Measurements from ENCODE around the gene HSPBAP1. TPM values are rescaled to one million over a fixed set of nuclear protein-coding genes. Genes with fewer than 3 reads are reported as not detected.
"Not testable (repeated sequence)": the region's sequence is repeated elsewhere in the genome, so short reads cannot be mapped to it uniquely, and the experiment has no call there.

The HSPBAP1 gene
- total RNA-seq, 1 donor from 2014 or later, result 18.6 TPM

- no peak for DNase-seq
- Mint-ChIP-seq H3K36me3 (ENCODE audit: unreplicated experiment) (peaks cover 4% of the 10 kb centered on the region), H3K4me1 (ENCODE audit: low read depth, unreplicated experiment) (no peaks in the 10 kb centered on the region), H3K4me3 (ENCODE audit: unreplicated experiment) (no peak overlapping the region), H3K9me3 (ENCODE audit: unreplicated experiment) (no peaks in the 10 kb centered on the region), H3K27ac (ENCODE audit: unreplicated experiment) (no peak overlapping the region), H3K27me3 (ENCODE audit: unreplicated experiment) (no peaks in the 10 kb centered on the region)
- TF ChIP-seq, protein P1, sequence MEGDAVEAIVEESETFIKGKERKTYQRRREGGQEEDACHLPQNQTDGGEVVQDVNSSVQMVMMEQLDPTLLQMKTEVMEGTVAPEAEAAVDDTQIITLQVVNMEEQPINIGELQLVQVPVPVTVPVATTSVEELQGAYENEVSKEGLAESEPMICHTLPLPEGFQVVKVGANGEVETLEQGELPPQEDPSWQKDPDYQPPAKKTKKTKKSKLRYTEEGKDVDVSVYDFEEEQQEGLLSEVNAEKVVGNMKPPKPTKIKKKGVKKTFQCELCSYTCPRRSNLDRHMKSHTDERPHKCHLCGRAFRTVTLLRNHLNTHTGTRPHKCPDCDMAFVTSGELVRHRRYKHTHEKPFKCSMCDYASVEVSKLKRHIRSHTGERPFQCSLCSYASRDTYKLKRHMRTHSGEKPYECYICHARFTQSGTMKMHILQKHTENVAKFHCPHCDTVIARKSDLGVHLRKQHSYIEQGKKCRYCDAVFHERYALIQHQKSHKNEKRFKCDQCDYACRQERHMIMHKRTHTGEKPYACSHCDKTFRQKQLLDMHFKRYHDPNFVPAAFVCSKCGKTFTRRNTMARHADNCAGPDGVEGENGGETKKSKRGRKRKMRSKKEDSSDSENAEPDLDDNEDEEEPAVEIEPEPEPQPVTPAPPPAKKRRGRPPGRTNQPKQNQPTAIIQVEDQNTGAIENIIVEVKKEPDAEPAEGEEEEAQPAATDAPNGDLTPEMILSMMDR (IDR thresholded peaks at IDR 0.05; ENCODE audit: partially characterized antibody, unreplicated experiment), result no peak
Measured at GRCh38 chr3:122755491-122755890, 38.1 kb downstream of the HSPBAP1 start.

DNA sequence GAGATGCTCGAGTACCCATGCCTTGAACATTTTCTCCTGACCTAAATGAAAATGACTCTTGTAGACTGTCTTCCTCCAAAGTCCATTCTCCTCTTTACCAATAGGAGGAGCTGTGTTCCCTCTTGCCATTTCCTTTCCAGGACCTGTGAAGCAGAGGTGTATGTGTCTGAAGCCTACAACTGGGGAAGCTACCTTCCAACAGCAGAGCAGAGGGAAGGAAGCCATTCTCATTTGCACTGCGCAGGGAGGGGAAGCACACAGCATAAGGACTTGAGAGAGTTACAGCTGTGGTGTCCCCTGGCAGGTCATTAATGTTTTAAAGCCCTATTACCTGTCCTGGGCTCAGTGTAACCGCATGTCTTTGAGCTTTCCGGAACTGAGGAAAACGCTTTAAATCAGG, 38.7 kb downstream of the HSPBAP1 start:
- Mint-ChIP-seq H3K4me3 (ENCODE audit: unreplicated experiment) (no peak overlapping the region), H3K9me3 (ENCODE audit: unreplicated experiment) (no peaks in the 10 kb centered on the region), H3K27me3 (ENCODE audit: unreplicated experiment) (no peaks in the 10 kb centered on the region), H3K27ac (ENCODE audit: unreplicated experiment) (no peak overlapping the region), H3K36me3 (ENCODE audit: unreplicated experiment) (peaks cover 4% of the 10 kb centered on the region), H3K4me1 (ENCODE audit: low read depth, unreplicated experiment) (no peaks in the 10 kb centered on the region)
- DNase-seq, result no peak
- TF ChIP-seq, protein P1 (IDR thresholded peaks at IDR 0.05; ENCODE audit: partially characterized antibody, unreplicated experiment), result peak; percentile 73

DNA sequence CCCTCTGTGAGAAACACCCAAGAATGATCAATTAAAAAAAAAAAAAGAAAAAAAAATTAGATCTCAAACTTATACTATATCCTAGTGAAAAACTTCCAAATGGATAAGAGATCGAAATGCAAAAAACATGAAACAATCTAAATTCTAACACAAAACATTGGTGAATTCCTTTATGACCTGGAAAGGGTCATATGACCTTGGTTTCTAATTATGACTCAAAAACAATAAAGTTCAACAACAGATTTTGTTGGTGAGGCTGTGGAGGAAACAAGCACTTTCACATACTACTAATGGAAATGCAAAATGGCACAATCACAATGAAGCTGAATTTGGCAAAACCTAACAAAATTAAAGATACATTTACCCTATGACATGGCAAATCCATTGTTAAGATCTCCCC, 45.3 kb downstream of the HSPBAP1 start:
- Mint-ChIP-seq H3K27ac (ENCODE audit: unreplicated experiment) (no peak overlapping the region), H3K9me3 (ENCODE audit: unreplicated experiment) (no peaks in the 10 kb centered on the region), H3K27me3 (ENCODE audit: unreplicated experiment) (peaks cover 2% of the 10 kb centered on the region), H3K4me1 (ENCODE audit: low read depth, unreplicated experiment) (no peaks in the 10 kb centered on the region), H3K36me3 (ENCODE audit: unreplicated experiment) (peaks cover 14% of the 10 kb centered on the region), H3K4me3 (ENCODE audit: unreplicated experiment) (no peak overlapping the region)
- TF ChIP-seq, protein P1 (IDR thresholded peaks at IDR 0.05; ENCODE audit: partially characterized antibody, unreplicated experiment), result no peak
- DNase-seq, result no peak

GRCh38 chr3:122747295-122747694, 46.3 kb downstream of the HSPBAP1 start:
- not testable (repeated sequence) for H3K27ac Mint-ChIP-seq (ENCODE audit: unreplicated experiment); DNase-seq; H3K4me3 Mint-ChIP-seq (ENCODE audit: unreplicated experiment); H3K9me3 Mint-ChIP-seq (ENCODE audit: unreplicated experiment); H3K4me1 Mint-ChIP-seq (ENCODE audit: low read depth, unreplicated experiment); H3K27me3 Mint-ChIP-seq (ENCODE audit: unreplicated experiment)
- peaks cover 16% of the 10 kb centered on the region for H3K36me3 Mint-ChIP-seq (ENCODE audit: unreplicated experiment)

- Mint-ChIP-seq H3K9me3 (ENCODE audit: unreplicated experiment) (peaks cover 1% of the 10 kb centered on the region), H3K4me1 (ENCODE audit: low read depth, unreplicated experiment) (no peaks in the 10 kb centered on the region), H3K27me3 (ENCODE audit: unreplicated experiment) (peaks cover 2% of the 10 kb centered on the region), H3K36me3 (ENCODE audit: unreplicated experiment) (peaks cover 21% of the 10 kb centered on the region), H3K27ac (ENCODE audit: unreplicated experiment) (no peak overlapping the region), H3K4me3 (ENCODE audit: unreplicated experiment) (no peak overlapping the region)
- DNase-seq, result no peak
- TF ChIP-seq, protein P1 (IDR thresholded peaks at IDR 0.05; ENCODE audit: partially characterized antibody, unreplicated experiment), result no peak
Measured at GRCh38 chr3:122745369-122746021, 48.1 kb downstream of the HSPBAP1 start.
